Activated CD8-positive, alpha-beta T cell treated with anti-CD3 and anti-CD28 coated beads for 36 hours (primary cell): ENCODE results near the gene STIP1. TPM values are rescaled to one million over a fixed set of nuclear protein-coding genes. Genes with fewer than 3 reads are reported as not detected.
"Not testable (repeated sequence)": the region's sequence is repeated elsewhere in the genome, so short reads cannot be mapped to it uniquely, and the experiment has no call there.

Source experiments
- ATAC-seq: fragments of 200-7000 bp; cut with Tn5 transposase; one replicate; pipeline ENCODE4 v1.10.0; 2021; ENCODE audit warnings: mild to moderate bottlenecking, moderate library complexity
- CTCF ChIA-PET: fragments of 350-600 bp; sonication (Branson Sonifier 250); formaldehyde crosslinking; loops from one replicate; lab custom pipeline; 2021; ENCODE audit warnings: antibody characterized with exemption; lab: Charles Lee
- POLR2A ChIA-PET: fragments of 350-600 bp; sonication (Branson Sonifier 250); formaldehyde crosslinking; loops from one replicate; lab custom pipeline; 2021; ENCODE audit warnings: antibody characterized with exemption; lab: Charles Lee
- DNase-seq: peaks from one replicate; pipeline ENCODE4 v3.0.0-alpha.2; 2020
- H3K27ac Mint-ChIP-seq: one replicate; pipeline ENCODE4 v1.8.0; 2021; ENCODE audit warnings: mild to moderate bottlenecking, mixed read lengths
- H3K27me3 Mint-ChIP-seq: one replicate; pipeline ENCODE4 v1.8.0; 2021; ENCODE audit warnings: mixed read lengths
- H3K36me3 Mint-ChIP-seq: one replicate; pipeline ENCODE4 v1.8.0; 2021; ENCODE audit warnings: low read depth, mixed read lengths
- H3K4me1 Mint-ChIP-seq: one replicate; pipeline ENCODE4 v1.8.0; 2021; ENCODE audit warnings: low read depth, mixed read lengths
- H3K4me3 Mint-ChIP-seq: one replicate; pipeline ENCODE4 v1.8.0; 2021; ENCODE audit warnings: mild to moderate bottlenecking, moderate library complexity, mixed read lengths
- H3K9me3 Mint-ChIP-seq: one replicate; pipeline ENCODE4 v1.8.0; 2021; ENCODE audit warnings: mixed read lengths
- CTCF ChIP-seq: fragments of 200-600 bp; IDR thresholded peaks from one replicate; pipeline ENCODE4 v1.8.0; 2022; ENCODE audit warnings: antibody characterized with exemption, mild to moderate bottlenecking
- intact Hi-C: fragments of 100-400 bp; cut with micrococcal nuclease; formaldehyde crosslinking; loops from one replicate; pipeline ENCODE4 v1.10.0; 2022
- total RNA-seq, 2 experiments: library from RNA; stranded (reverse); gene quantifications; one replicate each; pipeline ENCODE4 v1.2.3, GENCODE V29; 2021

Gene STIP1
- total RNA-seq, 2 experiments from 2014 or later: 396 to 416 TPM

GRCh38 chr11:64244107-64244506 is 58.1 kb downstream of the STIP1 start:
- Mint-ChIP-seq H3K27me3 (no peaks in the 10 kb centered on the region), H3K27ac (peak overlapping the region; percentile 45), H3K4me1 (peaks cover 33% of the 10 kb centered on the region), H3K9me3 (no peaks in the 10 kb centered on the region), H3K4me3 (peak overlapping the region; percentile 93), H3K36me3 (peaks cover 37% of the 10 kb centered on the region)
- POLR2A ChIA-PET: interaction anchor here (1.4 to 10.0 kb wide), 10 partner anchors 11 to 116 kb away, joined by 4 to 132 read pairs (median 10); partner anchors contain the start of genes FERMT3, NUDT22, PRDX5 and TRMT112
- no peak for TF ChIP-seq CTCF
- ATAC-seq: no peak
- CTCF ChIA-PET: interaction anchor here (0.9 to 4.6 kb wide), 8 partner anchors 8 to 88 kb away, joined by 3 to 35 read pairs (median 8); partner anchors contain the start of genes CATSPERZ, FERMT3, NUDT22 and PLCB3
- DNase-seq: no peak
- intact Hi-C loops: loop anchor here (10.0 kb wide), 1 partner anchor 61 kb away; the partner anchor contains the start of genes CATSPERZ and ESRRA

GRCh38 chr11:64244966-64245365 is 59.0 kb downstream of the STIP1 start:
- intact Hi-C loops: loop anchor here (10.0 kb wide), 1 partner anchor 60 kb away; the partner anchor contains the start of genes CATSPERZ and ESRRA
- ChIA-PET CTCF (interaction anchor here (0.9 to 4.6 kb wide), 9 partner anchors 11 to 87 kb away, joined by 3 to 35 read pairs (median 7); partner anchors contain the start of genes CATSPERZ, FERMT3, NUDT22 and PRDX5), POLR2A (interaction anchor here (0.6 to 10.0 kb wide), 8 partner anchors 9 to 73 kb away, joined by 3 to 132 read pairs (median 17); partner anchors contain the start of genes FERMT3, NUDT22, PRDX5 and TRMT112)
- Mint-ChIP-seq H3K36me3 (peaks cover 33% of the 10 kb centered on the region), H3K4me3 (peak overlapping the region; percentile 94), H3K4me1 (peaks cover 28% of the 10 kb centered on the region), H3K27ac (peak overlapping the region; percentile 93), H3K9me3 (no peaks in the 10 kb centered on the region), H3K27me3 (no peaks in the 10 kb centered on the region)
- DNase-seq (no peak), ATAC-seq (no peak)
- TF ChIP-seq CTCF: no peak

- no peak for ATAC-seq
- ChIA-PET POLR2A (interaction anchor here (0.9 to 10.0 kb wide), 8 partner anchors 9 to 72 kb away, joined by 3 to 132 read pairs (median 17); partner anchors contain the start of genes FERMT3, NUDT22, PRDX5 and TRMT112), CTCF (interaction anchor here (0.9 to 4.6 kb wide), 8 partner anchors 11 to 87 kb away, joined by 3 to 35 read pairs (median 6); partner anchors contain the start of genes CATSPERZ, FERMT3, NUDT22 and PRDX5)
- H3K9me3 Mint-ChIP-seq: no peaks in the 10 kb centered on the region
- intact Hi-C loops: loop anchor here (10.0 kb wide), 1 partner anchor 59 kb away; the partner anchor contains the start of genes CATSPERZ and ESRRA
- no peak for TF ChIP-seq CTCF
- peak overlapping the region; percentile 93 for H3K27ac Mint-ChIP-seq
- H3K27me3 Mint-ChIP-seq: no peaks in the 10 kb centered on the region
- peaks cover 30% of the 10 kb centered on the region for H3K36me3 Mint-ChIP-seq
- DNase-seq: peak; percentile 59
- H3K4me3 Mint-ChIP-seq: peak overlapping the region; percentile 94
- peaks cover 28% of the 10 kb centered on the region for H3K4me1 Mint-ChIP-seq
Observed at GRCh38 chr11:64245401-64245796, 59.4 kb downstream of the STIP1 start.

GRCh38 chr11:64245797-64246620 is 60.0 kb downstream of the STIP1 start:
- no peak for TF ChIP-seq CTCF
- H3K9me3 Mint-ChIP-seq: no peaks in the 10 kb centered on the region
- H3K4me3 Mint-ChIP-seq: peak overlapping the region; percentile 94
- CTCF ChIA-PET: interaction anchor here (0.9 to 4.6 kb wide), 11 partner anchors 10 to 86 kb away, joined by 3 to 35 read pairs (median 6); partner anchors contain the start of genes CATSPERZ, FERMT3, NUDT22 and PRDX5
- peak; percentile 5 for ATAC-seq
- peaks cover 28% of the 10 kb centered on the region for H3K36me3 Mint-ChIP-seq
- DNase-seq: peak; percentile 90
- peak overlapping the region; percentile 93 for H3K27ac Mint-ChIP-seq
- intact Hi-C loops: loop anchor here (10.0 kb wide), 1 partner anchor 59 kb away; the partner anchor contains the start of genes CATSPERZ and ESRRA
- H3K27me3 Mint-ChIP-seq: no peaks in the 10 kb centered on the region
- POLR2A ChIA-PET: interaction anchor here (0.6 to 10.0 kb wide), 10 partner anchors 9 to 1608 kb away, joined by 3 to 132 read pairs (median 12); partner anchors contain the start of genes FERMT3, NUDT22, PRDX5 and TRMT112
- H3K4me1 Mint-ChIP-seq: peaks cover 30% of the 10 kb centered on the region

- ATAC-seq: peak; percentile 7
- Mint-ChIP-seq H3K4me3 (peak overlapping the region; percentile 78), H3K4me1 (peaks cover 30% of the 10 kb centered on the region), H3K36me3 (peaks cover 28% of the 10 kb centered on the region)
- intact Hi-C loops: loop anchor here (10.0 kb wide), 1 partner anchor 58 kb away; the partner anchor contains the start of genes CATSPERZ and ESRRA
- H3K27me3 Mint-ChIP-seq, H3K9me3 Mint-ChIP-seq, DNase-seq, H3K27ac Mint-ChIP-seq: not testable (repeated sequence)
- ChIA-PET POLR2A (interaction anchor here (0.6 to 10.0 kb wide), 6 partner anchors 8 to 1609 kb away, joined by 3 to 132 read pairs (median 12); partner anchors contain the start of gene FERMT3), CTCF (interaction anchor here (0.9 to 4.6 kb wide), 6 partner anchors 13 to 71 kb away, joined by 3 to 35 read pairs (median 6); partner anchors contain the start of genes CATSPERZ, FERMT3, PRDX5 and TRMT112)
Observed at GRCh38 chr11:64246621-64246870, 60.6 kb downstream of the STIP1 start.
